GM21576 (cell line): ENCODE measurements around the gene TCERG1.
A peak's percentile ranks its signal among the peaks of the same experiment; 100 is the strongest.

Source experiments
- ATAC-seq: cut with Tn5 transposase; IDR thresholded peaks from one replicate; pipeline ENCODE4 v1.9.1; 2021; ENCODE audit warnings: mild to moderate bottlenecking, moderate library complexity; ENCODE audit not compliant: unreplicated experiment

Gene TCERG1

DNA sequence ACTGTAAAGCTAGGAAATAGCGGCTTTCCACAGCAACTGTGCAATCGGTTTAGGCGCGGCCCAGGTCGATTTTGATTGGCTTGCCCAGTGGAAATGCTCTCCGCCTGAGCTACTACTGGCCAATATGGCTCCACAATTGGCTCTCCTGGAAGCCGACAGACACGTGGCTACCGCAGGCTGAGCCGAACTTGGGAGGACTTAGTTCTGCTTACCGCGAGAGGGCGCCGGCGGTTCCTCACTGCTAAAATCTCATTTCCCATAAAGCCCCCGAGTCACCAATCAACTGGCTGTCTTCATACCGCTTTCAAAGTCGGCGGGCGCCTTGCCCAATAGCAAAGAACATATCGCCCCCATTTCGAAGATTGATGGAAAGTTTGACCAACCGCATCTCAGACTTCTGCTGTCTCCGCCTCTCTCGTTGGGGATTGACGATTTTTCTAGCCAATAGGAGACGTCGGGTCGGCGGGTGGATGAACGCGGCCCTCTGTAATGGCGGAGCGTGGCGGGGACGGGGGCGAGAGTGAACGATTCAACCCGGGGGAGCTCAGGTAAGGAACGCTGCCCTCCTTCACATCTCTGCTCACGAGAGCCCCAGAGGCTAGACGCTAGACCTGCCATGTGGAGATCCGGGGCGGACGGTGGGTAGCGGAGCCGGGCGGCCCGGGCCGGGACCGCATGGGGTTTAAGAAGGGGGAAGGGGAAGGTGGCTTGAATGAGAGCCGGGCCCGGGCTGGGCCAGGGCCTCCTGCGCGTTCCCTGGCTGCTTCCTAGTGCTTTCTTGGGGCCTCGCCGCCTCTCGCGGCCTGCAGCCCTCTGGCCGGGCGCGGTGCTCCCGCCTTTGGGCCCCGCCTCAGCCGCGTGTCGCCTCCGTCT is at the start of gene TCERG1:
Gene TCERG1, plus strand, starts transcription at position 473 of the 873 bp plus-strand sequence. Its CDS starts 17 bp downstream, at position 490.
- ATAC-seq, result peak; percentile 97

DNA sequence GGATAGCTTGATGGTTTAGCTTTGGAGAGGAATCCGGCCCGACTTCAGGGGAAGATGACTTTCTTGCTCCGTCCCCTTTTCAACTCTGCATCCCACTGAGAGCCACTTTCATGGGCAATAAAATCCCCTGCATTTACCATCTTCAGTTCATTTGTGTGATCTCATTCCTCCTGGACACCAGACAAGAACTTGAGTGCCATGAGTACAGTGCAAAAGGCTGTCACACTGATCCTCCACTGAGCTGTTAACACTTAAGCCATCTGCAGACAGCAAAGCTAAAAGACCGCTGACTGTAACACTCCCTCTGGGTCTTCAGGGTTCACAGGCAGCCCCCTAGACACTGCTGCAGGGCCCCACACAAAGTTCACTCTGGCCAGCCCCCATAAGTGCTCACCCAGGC is 48.3 kb upstream of the TCERG1 start:
- no peak for ATAC-seq

DNA sequence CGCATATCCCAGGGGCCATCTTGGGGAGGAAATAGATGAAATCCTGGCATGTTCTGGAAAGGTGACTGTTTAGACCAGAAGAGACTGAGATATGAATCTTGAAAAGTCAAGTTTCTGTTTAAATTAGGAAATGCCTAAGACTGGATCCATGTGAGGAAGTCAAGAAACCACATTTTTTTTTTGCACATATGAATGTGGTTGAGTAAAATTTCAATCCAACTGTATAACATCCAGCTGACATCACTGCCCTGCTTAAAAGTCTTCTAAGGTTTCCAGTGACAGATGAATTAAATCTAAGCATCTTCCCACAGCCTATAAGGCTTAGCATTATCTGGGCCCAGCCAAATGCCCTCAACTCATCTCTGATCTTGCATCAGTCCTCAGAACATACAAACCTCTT is 47.7 kb upstream of the TCERG1 start:
- ATAC-seq, result no peak

DNA sequence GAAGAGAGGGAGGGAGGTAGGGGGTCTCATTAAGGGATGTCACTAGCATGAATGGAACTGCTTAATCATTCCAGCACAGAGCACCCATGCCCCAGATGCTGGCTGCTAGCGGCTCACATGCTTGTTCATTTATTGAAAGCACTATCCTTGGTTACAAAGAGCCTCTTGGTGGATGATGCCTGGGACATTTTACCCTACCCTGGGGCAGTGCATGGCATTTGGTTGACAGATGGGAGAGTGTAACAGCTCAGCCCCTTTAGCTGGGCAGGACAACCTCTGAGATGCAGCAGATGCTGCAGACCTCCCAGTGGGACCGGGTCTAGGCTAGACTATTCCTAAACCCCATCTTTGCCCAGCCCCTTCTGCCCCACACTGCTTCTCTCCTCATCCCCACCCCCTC is 46.9 kb upstream of the TCERG1 start:
- ATAC-seq, result no peak

DNA sequence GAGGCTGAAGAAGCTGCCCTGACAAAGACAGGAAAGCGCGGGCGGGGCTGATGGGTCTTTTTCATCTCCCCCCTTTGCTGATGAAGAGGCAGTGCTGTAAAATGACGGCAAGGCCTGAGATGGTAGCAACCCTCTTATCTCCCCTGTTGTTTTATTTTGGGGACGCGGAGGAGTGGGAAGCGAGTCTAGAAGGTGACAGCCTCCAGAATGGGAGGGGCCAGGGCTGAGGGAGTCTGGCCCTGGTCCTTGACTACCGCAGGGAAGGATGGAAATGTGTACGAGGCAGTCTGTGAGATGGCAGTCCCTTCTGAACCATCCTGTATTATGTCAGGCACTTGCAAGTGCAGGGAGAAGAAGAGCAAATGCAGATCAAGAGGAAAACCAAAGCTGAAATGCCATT is 46.1 kb upstream of the TCERG1 start:
- ATAC-seq, result no peak

DNA sequence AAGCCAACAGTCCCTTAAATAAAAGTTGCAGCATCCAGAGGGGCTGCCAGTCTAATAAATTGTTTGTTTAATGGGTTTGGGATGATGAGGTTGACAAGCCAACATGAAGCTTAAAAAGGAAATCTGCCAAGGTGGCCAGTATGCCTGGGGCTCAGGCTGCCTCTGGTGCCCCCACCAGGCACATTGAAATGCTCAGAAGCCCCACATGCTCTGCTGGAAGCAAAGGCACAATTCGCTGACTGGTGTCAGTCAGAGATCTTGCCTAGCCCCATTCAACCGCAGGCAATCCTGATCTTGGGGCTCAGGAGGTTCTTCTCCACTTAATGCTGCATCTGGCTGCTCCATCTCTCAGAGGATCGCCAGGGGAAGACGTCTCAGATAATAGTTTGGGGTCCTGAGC is 44.2 kb upstream of the TCERG1 start:
- ATAC-seq, result no peak

DNA sequence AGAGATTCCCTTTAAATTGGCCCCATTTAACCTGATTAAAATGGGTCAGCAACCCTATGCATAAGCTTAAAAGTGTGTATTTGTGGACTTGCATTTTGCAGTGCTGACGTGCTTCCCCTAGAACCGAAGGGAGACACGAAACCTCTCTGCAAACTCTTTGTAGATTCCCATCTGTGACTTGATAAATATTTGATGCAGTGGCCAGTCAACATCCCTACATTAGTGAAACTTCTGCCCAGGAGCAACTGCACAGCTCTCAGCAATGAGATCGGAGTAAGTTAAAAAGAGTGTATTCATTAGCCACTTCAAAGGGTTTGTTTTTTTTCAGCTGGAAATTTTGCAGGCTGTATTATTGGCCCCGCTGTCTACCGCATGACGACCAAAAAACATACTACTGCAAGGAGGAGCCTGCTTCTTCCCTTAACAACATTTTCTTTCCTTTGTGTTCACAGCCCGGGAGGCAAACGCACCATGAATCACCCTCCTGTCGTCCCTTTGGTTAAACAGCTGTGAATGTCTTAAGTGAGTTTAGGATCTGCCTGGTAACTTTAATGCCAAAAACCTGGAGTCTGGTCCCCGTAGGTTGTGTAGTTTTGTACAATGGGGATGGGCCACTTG is 38.0 kb upstream of the TCERG1 start:
- ATAC-seq, result no peak

DNA sequence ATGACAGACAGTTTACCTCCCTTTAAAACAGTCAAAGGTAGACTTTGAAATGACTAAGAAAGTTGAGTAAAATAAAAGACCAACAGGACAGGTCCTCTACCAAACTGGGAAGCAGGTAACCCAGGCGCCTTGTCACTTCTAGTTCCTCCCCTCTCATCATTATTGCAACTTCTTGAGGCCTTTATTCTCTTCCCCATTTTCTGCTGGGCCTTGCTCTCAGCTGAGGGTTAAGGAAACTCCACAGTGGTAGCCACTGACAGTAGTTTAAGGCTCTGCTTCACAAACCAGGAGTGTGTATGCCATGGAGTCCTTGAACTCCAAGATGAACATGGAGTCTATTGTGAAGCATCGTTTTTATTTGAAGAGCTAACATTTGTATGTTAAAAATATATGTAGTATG is 36.9 kb upstream of the TCERG1 start:
- ATAC-seq, result no peak

DNA sequence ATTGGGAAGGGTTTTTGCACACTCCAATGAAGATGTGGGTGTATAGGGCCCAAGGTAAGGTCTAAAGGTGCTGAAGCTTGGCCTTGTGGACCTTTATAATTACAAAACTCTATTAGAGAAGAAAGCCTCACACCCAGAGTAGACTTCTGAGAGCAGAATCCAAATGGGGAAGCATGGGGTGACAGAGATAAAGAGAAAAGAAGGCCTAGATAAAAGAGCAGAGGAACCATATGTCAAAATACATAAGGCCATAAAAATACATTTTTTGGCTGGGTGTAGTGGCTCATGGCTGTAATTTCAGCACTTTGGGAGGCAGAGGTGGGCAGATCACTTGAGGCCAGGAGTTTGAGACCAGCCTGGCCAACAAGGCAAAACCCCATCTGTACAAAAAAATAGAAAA is 27.4 kb upstream of the TCERG1 start:
- ATAC-seq, result no peak

DNA sequence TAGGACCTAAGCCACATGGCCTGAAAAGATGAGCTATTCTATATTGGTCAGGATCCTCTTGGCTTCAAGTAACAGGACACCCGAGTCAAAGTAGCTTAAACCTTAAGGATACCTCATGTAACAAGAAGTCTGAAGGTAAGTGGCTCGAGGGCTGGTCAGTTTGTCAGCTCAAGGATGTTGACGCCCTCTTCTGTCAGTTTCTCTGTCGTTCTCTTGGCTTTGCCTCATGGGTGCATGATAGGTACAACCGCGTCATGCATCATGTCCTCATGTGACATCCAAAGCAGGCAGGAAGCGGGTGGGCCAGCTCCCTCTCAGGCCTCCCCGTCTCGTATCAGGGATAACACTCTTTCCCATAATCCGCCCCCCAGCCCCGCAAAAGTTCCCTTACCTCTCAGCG is 22.1 kb upstream of the TCERG1 start:
- ATAC-seq, result no peak

DNA sequence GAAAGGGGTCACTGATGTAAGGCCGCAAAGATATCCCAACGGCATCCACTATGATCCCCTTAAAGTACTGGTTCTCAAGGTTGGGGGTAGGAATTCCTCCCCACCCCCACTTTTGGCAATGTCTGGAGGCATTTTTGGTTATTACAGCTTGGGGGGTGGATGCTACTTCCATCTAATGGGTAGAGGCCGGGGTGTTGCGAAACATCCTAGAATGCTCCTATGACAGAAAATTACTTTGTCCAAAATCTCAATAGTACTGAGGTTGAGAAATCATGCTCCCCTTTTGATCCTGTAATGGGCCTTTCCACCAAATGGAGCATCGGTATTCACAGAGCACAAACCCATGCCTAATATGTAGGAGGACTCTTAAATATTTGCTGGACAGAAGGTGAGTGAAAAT is 20.8 kb upstream of the TCERG1 start:
- ATAC-seq, result no peak

DNA sequence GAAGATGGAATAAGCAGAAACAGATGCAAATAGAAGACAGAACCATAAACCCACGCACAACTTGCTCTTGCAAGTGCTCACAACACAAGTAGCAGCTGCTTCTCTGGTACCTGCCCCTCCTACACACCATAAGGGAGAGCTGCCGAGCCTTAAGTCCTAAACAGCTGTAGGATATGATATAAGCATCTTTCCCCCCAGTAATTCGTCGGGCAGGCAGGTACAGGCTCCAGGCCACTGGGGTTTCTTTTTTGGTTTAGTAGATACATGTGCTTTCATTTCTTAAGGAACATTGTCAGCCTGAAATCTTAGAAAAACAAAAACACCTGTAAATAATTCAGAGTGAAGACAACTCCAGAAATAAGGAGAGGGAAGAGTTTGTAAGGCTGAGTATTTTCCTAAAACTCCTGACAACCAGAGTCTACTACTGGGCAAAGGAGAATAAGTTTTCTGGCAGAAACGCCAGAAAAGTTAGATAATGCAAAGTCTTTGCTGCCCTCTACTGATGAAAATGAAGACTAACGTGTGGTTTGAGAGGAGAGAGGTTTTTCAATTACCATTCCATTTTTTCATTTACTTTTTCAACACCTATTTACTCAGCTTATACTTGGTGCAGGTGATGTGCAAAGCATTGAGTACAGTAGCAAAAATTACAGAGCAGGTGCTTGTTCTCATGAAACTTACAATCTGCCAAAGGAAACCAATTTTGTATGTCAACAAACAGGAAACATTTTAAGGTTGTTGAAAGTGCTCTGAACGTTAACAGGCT is 20.1 kb upstream of the TCERG1 start:
- peak; percentile 69 for ATAC-seq

DNA sequence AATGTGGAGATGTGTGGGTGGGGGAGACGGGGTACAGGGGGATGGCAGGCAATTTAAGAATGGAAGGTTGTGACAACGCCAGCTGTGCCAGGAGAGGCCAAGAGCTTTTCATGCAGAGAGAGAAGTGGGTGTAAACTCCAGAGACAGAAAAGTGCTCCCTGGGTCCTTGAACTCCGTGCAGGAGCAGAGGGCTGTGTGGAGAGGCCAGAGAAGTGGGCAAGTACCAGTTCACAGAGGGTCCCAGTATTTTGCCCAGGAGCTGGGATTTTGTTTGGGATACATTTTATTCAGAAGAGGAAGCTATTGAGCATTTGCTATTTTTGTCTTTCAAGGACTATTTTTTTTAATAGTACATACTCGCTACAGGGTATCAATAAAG is 19.5 kb upstream of the TCERG1 start:
- ATAC-seq, result no peak

DNA sequence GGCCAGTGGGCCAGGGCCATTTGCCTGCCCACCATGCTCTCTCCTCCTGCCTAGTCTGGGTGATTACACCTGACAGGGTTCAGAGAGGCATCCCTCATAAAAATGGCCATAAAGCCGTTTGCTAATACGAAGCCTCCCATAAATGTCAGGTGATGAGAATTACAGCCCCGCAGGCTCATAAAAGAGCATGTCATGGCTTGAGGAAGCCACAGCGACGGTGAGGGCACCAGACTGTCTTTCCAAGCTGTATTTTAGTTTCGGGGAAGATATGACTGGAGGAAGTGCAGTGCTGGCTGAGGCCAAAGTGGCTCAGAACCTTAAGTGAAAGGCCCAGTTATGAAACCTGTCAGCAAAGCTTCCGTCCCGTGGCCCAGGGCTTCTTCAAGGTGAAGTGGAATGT is 18.5 kb upstream of the TCERG1 start:
- ATAC-seq, result no peak

DNA sequence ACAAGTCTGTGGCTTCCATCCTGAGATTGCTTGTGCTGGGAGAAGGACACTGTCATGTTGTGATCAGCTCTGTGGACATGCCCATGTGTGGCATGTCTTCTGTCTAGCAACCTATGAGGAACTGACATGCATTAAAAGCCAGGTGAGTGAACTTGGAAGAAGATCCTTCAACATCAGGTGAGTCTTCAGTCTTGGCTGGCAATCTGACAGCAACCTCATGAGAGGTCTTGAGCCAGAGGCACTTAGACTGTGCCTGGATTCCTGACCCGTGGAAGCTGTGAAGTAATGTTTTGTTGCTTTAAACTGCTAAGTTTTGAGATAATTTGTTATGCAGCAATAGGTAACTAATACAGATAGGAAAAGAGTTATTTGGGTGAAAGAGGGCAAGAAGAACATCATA is 6.8 kb upstream of the TCERG1 start:
- no peak for ATAC-seq

DNA sequence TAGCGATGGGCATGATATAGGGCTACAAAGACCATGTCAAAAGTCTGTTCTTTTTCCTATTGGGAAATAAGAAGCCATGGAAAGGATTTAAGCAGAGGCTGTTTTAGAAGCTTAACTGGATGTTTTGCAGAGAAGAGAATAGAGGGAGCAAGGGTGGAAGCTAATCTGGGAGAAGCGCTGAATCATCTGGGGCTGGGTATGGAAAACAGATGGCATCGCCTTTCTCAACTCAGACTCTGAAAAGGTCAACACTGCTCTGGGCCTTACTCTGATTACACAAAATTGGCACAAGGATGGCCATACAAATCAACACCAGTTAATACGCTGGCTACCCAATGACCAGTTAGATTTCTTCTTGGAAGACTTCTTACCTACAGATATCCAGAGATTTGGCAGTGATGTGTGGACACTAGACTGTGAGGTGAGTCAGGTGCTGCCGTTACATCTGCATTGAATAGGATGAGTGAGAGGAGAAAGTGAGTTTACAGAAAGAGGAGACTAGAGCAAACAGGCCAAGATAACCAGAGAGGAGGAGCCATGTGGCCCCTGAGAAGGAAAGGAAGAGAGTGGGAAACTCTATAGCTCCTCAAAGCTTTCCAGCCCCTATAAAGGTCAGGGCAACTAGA is 6.2 kb upstream of the TCERG1 start:
- no peak for ATAC-seq

DNA sequence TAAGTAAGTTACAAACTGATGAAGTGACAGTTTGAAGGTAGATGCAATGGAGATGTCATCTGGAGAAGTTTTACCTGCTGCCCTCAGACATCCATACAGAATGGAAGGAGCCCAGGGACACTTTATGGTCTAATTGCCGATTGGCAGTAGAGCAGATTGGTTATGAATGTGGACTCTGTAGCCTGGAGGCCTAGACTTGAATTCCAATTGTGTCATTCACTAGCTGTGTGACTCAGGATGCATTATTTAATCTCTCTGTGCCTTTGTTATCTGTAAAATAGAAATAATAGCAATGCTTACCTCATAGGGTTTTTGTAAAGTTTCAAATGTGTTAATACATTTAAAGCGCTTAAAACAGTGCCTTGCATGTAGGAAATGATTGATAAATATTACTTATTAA is 5.2 kb upstream of the TCERG1 start:
- ATAC-seq, result no peak

DNA sequence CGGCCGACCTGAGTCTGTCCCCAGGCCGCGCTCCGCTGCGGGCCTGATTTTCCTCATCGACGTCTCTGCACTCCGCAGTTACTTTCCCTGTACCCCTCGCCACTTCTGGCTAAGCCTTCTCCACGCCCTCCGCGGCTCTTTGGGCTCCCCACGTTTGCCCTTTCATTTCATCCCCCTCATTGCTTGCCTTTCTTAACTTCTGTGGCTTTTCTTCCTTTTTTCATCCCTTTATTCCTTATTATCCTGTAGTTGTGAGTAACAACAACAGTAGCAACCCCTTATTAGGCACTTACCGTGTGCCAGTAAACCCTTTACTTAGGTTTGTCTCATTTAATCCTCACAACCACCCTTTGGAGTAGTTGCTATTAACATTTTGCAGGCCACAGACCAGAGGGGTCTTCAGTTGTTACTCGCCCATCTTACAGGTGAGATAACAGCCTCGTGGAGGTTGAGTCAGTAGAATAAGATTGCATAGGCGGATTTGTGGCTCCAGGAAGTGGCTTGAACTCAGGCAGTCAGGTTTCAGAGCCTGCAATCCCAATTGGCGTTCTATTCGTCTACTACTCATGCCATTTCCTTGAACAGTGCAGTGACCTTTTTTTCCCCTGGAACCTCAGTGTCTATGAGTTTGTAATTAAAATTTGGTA is 724 bp downstream of the TCERG1 start:
- ATAC-seq, result peak; percentile 9

DNA sequence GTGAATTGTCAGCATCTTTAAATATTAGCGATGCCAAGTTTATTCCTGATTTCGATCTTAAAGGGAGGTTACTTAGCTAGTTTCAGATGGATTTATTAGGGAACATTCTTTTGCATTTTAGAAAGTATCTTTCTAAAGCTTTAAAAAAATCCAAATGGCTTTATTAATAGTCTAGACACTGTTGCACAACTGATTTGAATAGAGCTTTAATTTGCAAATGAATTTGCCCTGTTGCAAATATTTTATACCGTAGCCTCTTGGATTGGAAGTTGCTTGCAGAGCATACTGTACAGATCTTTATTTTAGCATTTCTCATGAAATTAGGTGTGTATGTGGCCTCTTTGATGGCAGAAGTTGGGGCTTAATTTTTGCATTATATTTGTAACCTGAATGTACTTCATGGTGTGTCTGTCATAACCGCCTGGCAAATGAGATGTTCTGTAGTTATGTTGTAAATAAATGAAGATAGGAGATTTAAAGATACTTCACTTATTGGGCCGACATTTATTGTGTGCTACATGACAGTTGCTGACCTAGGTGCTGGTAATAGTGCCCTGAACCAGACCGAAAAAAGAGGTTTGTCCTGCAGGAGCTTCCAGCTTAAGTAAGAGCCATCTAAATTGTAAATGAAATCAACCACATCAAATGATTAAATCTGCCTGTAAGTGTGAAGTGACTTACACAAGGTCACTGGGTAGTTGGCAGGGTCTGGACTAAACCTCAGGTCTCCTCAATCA is 1.8 kb downstream of the TCERG1 start:
- ATAC-seq, result no peak

DNA sequence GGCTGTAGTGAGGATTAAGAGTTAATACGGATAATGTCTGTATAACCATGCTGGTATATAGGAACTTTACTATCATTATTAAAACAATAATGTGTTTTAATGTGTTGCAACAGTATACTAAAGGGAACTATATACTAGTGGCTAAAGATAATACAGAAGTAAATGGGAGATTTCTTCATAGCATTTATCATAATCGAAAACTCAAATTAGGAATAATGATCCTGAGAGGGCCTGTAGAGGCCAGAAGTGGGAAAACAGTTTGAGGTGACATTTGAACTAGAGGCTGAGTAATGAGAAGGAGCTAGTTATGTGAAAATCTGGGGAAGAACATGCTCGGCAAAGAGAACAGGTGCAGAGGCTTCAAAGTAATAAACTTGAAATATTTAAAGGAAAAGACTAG is 2.9 kb downstream of the TCERG1 start:
- no peak for ATAC-seq
